ENCODE data around the gene HDGFL1. TPM values are rescaled to one million over a fixed set of nuclear protein-coding genes. Genes with fewer than 3 reads are reported as not detected.

HDGFL1 gene
- total RNA-seq, result not detected

GRCh38 chr6:22569281-22570184, at the start of gene HDGFL1:
Gene HDGFL1 (plus strand): TSS chr6:22569566. CDS start chr6:22569576, 10 bp downstream.
- Histone ChIP-seq H3K9me3 (ENCODE audit: low read depth, low read length) (no peaks in the 10 kb centered on the region), H3K4me3 (ENCODE audit: low read length) (no peak within 1 kb of the TSS), H3K4me1 (ENCODE audit: insufficient read depth, low read length) (no peaks in the 10 kb centered on the region), H3K27me3 (ENCODE audit: insufficient read depth, low read length) (no peaks in the 10 kb centered on the region)

GRCh38 chr6:22521035-22521434, 48.3 kb upstream of the HDGFL1 start:
- Histone ChIP-seq H3K9me3 (ENCODE audit: low read depth, low read length) (no peaks in the 10 kb centered on the region), H3K4me1 (ENCODE audit: insufficient read depth, low read length) (no peaks in the 10 kb centered on the region), H3K27me3 (ENCODE audit: insufficient read depth, low read length) (no peaks in the 10 kb centered on the region), H3K4me3 (ENCODE audit: low read length) (no peak overlapping the region)

GRCh38 chr6:22526736-22527135, 42.6 kb upstream of the HDGFL1 start:
- H3K9me3 ChIP-seq (ENCODE audit: low read depth, low read length), result no peaks in the 10 kb centered on the region
- H3K27me3 ChIP-seq (ENCODE audit: insufficient read depth, low read length), result no peaks in the 10 kb centered on the region
- no peak overlapping the region for H3K4me3 ChIP-seq (ENCODE audit: low read length)
- no peaks in the 10 kb centered on the region for H3K4me1 ChIP-seq (ENCODE audit: insufficient read depth, low read length)

GRCh38 chr6:22529866-22530265, 39.5 kb upstream of the HDGFL1 start:
- Histone ChIP-seq H3K4me3 (ENCODE audit: low read length) (no peak overlapping the region), H3K27me3 (ENCODE audit: insufficient read depth, low read length) (no peaks in the 10 kb centered on the region), H3K4me1 (ENCODE audit: insufficient read depth, low read length) (no peaks in the 10 kb centered on the region), H3K9me3 (ENCODE audit: low read depth, low read length) (no peaks in the 10 kb centered on the region)

GRCh38 chr6:22530506-22530905, 38.9 kb upstream of the HDGFL1 start:
- no peaks in the 10 kb centered on the region for H3K4me1 ChIP-seq (ENCODE audit: insufficient read depth, low read length)

GRCh38 chr6:22536122-22536521, 33.2 kb upstream of the HDGFL1 start:
- H3K4me3 ChIP-seq (ENCODE audit: low read length), result no peak overlapping the region
- no peaks in the 10 kb centered on the region for H3K4me1 ChIP-seq (ENCODE audit: insufficient read depth, low read length)
- H3K9me3 ChIP-seq (ENCODE audit: low read depth, low read length), result no peaks in the 10 kb centered on the region
- no peaks in the 10 kb centered on the region for H3K27me3 ChIP-seq (ENCODE audit: insufficient read depth, low read length)

More at GRCh38 chr6:22530506-22530905, 38.9 kb upstream of the HDGFL1 start:
- no peaks in the 10 kb centered on the region for H3K9me3 ChIP-seq (ENCODE audit: low read depth, low read length)
- no peak overlapping the region for H3K4me3 ChIP-seq (ENCODE audit: low read length)
- H3K27me3 ChIP-seq (ENCODE audit: insufficient read depth, low read length), result no peaks in the 10 kb centered on the region

GRCh38 chr6:22544476-22544875, 24.9 kb upstream of the HDGFL1 start:
- Histone ChIP-seq H3K4me3 (ENCODE audit: low read length) (no peak overlapping the region), H3K27me3 (ENCODE audit: insufficient read depth, low read length) (no peaks in the 10 kb centered on the region), H3K9me3 (ENCODE audit: low read depth, low read length) (no peaks in the 10 kb centered on the region)

GRCh38 chr6:22545051-22545450, 24.3 kb upstream of the HDGFL1 start:
- Histone ChIP-seq H3K4me1 (ENCODE audit: insufficient read depth, low read length) (no peaks in the 10 kb centered on the region), H3K4me3 (ENCODE audit: low read length) (no peak overlapping the region), H3K27me3 (ENCODE audit: insufficient read depth, low read length) (no peaks in the 10 kb centered on the region), H3K9me3 (ENCODE audit: low read depth, low read length) (no peaks in the 10 kb centered on the region)

More at GRCh38 chr6:22544476-22544875, 24.9 kb upstream of the HDGFL1 start:
- no peaks in the 10 kb centered on the region for H3K4me1 ChIP-seq (ENCODE audit: insufficient read depth, low read length)

GRCh38 chr6:22546236-22546635, 23.1 kb upstream of the HDGFL1 start:
- H3K9me3 ChIP-seq (ENCODE audit: low read depth, low read length), result no peaks in the 10 kb centered on the region
- H3K27me3 ChIP-seq (ENCODE audit: insufficient read depth, low read length), result no peaks in the 10 kb centered on the region
- no peaks in the 10 kb centered on the region for H3K4me1 ChIP-seq (ENCODE audit: insufficient read depth, low read length)
- H3K4me3 ChIP-seq (ENCODE audit: low read length), result no peak overlapping the region

GRCh38 chr6:22550971-22551670, 18.2 kb upstream of the HDGFL1 start:
- no peaks in the 10 kb centered on the region for H3K4me1 ChIP-seq (ENCODE audit: insufficient read depth, low read length)
- H3K4me3 ChIP-seq (ENCODE audit: low read length), result no peak overlapping the region
- H3K9me3 ChIP-seq (ENCODE audit: low read depth, low read length), result no peaks in the 10 kb centered on the region
- no peaks in the 10 kb centered on the region for H3K27me3 ChIP-seq (ENCODE audit: insufficient read depth, low read length)

- H3K9me3 ChIP-seq (ENCODE audit: low read depth, low read length), result no peaks in the 10 kb centered on the region
- no peaks in the 10 kb centered on the region for H3K4me1 ChIP-seq (ENCODE audit: insufficient read depth, low read length)
- no peak overlapping the region for H3K4me3 ChIP-seq (ENCODE audit: low read length)
- no peaks in the 10 kb centered on the region for H3K27me3 ChIP-seq (ENCODE audit: insufficient read depth, low read length)
These were observed 13.1 kb upstream of the HDGFL1 start for GRCh38 chr6:22556266-22556665.

GRCh38 chr6:22557007-22557406, 12.4 kb upstream of the HDGFL1 start:
- H3K4me1 ChIP-seq (ENCODE audit: insufficient read depth, low read length), result no peaks in the 10 kb centered on the region
- H3K4me3 ChIP-seq (ENCODE audit: low read length), result no peak overlapping the region
- no peaks in the 10 kb centered on the region for H3K9me3 ChIP-seq (ENCODE audit: low read depth, low read length)
- no peaks in the 10 kb centered on the region for H3K27me3 ChIP-seq (ENCODE audit: insufficient read depth, low read length)

GRCh38 chr6:22558288-22558882, 11.0 kb upstream of the HDGFL1 start:
- H3K27me3 ChIP-seq (ENCODE audit: insufficient read depth, low read length), result no peaks in the 10 kb centered on the region
- no peaks in the 10 kb centered on the region for H3K9me3 ChIP-seq (ENCODE audit: low read depth, low read length)
- H3K4me1 ChIP-seq (ENCODE audit: insufficient read depth, low read length), result no peaks in the 10 kb centered on the region
- no peak overlapping the region for H3K4me3 ChIP-seq (ENCODE audit: low read length)

- Histone ChIP-seq H3K9me3 (ENCODE audit: low read depth, low read length) (no peaks in the 10 kb centered on the region), H3K4me3 (ENCODE audit: low read length) (no peak overlapping the region), H3K4me1 (ENCODE audit: insufficient read depth, low read length) (no peaks in the 10 kb centered on the region), H3K27me3 (ENCODE audit: insufficient read depth, low read length) (no peaks in the 10 kb centered on the region)
These were observed 512 bp upstream of the HDGFL1 start for GRCh38 chr6:22568854-22569253.

- Histone ChIP-seq H3K27me3 (ENCODE audit: insufficient read depth, low read length) (no peaks in the 10 kb centered on the region), H3K4me3 (ENCODE audit: low read length) (no peak overlapping the region), H3K4me1 (ENCODE audit: insufficient read depth, low read length) (no peaks in the 10 kb centered on the region), H3K9me3 (ENCODE audit: low read depth, low read length) (no peaks in the 10 kb centered on the region)
These were observed 802 bp downstream of the HDGFL1 start for GRCh38 chr6:22570185-22570551.
